ENCODE data around the gene UBL3.

DNA sequence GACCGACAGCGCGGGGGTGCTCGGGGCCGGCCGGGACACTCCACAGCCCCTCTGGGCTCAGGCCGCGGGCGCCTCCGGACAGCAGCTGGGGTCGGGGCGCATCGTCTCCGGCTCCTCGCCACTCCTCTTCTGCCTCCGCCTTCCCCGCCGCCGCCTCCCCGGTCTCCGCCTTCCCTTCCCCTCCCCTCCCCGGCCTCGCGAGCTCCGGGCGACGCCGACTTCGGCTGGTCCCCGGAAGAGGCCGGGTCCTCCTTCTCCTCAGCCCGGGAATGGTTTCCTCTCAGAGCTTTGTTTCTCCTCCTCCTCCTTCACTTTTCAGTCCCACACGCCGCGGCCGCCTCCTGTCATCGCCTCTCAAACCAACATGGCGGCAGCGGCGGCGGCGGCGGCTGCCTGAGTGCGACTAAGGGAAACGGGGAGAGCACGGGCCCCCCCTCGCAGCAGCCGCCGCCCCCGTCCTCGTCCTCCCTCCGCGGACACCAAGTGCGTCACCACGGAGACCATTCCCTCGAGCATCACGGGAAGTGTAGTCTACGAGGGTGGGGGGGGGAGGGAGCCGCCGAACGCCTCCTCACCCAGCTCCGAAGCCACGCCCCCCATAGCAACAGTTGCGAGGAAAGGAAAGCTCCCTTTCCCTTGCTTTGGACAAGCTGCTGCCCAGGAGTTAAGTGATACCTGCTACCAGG is at the start of gene UBL3:
- TF ChIP-seq, protein P1, sequence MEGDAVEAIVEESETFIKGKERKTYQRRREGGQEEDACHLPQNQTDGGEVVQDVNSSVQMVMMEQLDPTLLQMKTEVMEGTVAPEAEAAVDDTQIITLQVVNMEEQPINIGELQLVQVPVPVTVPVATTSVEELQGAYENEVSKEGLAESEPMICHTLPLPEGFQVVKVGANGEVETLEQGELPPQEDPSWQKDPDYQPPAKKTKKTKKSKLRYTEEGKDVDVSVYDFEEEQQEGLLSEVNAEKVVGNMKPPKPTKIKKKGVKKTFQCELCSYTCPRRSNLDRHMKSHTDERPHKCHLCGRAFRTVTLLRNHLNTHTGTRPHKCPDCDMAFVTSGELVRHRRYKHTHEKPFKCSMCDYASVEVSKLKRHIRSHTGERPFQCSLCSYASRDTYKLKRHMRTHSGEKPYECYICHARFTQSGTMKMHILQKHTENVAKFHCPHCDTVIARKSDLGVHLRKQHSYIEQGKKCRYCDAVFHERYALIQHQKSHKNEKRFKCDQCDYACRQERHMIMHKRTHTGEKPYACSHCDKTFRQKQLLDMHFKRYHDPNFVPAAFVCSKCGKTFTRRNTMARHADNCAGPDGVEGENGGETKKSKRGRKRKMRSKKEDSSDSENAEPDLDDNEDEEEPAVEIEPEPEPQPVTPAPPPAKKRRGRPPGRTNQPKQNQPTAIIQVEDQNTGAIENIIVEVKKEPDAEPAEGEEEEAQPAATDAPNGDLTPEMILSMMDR (IDR thresholded peaks at IDR 0.05) = no peak
- no peak for TF ChIP-seq EZH2phosphoT487 (IDR thresholded peaks at IDR 0.05)

All from neural progenitor cell (in vitro differentiated cells).